HG03575 (cell line): Measurements from ENCODE around the gene MDGA2.

ENCODE experiments used
- ATAC-seq: cut with Tn5 transposase; IDR thresholded peaks from one replicate; pipeline ENCODE4 v1.9.1; 2021; ENCODE audit not compliant: unreplicated experiment, insufficient number of reproducible peaks, low FRiP score; ENCODE audit errors: extremely low read depth

The MDGA2 gene

GRCh38 chr14:47511829-47512228, 163.6 kb downstream of the MDGA2 start:
- ATAC-seq, result no peak

- ATAC-seq, result no peak
These were observed 165.4 kb downstream of the MDGA2 start for GRCh38 chr14:47509957-47510356.

- ATAC-seq, result no peak
These were observed 167.5 kb downstream of the MDGA2 start for GRCh38 chr14:47507861-47508260.

GRCh38 chr14:47500369-47500768, 175.0 kb downstream of the MDGA2 start:
- no peak for ATAC-seq

- no peak for ATAC-seq
These were observed 184.6 kb downstream of the MDGA2 start for GRCh38 chr14:47490766-47491165.

- no peak for ATAC-seq
These were observed 185.1 kb downstream of the MDGA2 start for GRCh38 chr14:47490353-47490752.

DNA sequence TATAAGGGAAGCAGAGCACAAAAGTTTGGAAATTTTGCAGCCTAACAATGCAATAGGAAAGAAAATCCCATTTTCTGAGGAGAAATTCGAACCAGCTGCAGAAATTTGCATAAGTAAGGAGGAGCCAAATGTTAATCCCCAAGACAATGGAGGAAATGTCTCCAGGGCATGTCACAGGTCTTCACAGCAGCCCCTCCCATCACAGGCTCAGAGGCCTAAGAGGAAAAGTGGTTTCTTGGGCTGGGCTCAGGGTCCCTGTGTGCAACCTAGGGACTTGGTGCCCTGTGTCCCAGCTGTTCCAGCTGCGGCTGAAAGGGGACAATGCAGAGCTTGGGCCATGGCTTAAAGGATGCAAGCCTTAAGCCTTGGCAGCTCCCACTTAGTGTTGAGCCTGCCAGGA, 190.0 kb downstream of the MDGA2 start:
- no peak for ATAC-seq

DNA sequence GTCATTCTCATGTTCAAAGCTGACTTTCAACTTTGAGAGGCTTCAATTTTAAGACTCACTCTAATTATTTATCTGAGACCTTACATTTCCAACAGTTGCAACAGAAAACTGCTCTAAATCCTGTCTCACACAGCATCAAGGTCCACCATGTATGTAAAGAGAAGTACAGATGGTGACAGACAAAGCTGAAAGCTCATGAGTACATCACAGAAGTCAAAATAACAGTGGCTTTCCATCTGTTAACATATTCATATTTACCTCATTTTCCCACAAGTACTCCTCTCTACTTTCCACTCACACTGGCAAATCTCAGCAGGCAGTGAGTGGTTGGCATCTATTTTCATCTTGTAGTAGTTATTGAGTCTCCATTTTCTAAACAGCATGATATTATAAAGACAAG, 192.0 kb downstream of the MDGA2 start:
- no peak for ATAC-seq

DNA sequence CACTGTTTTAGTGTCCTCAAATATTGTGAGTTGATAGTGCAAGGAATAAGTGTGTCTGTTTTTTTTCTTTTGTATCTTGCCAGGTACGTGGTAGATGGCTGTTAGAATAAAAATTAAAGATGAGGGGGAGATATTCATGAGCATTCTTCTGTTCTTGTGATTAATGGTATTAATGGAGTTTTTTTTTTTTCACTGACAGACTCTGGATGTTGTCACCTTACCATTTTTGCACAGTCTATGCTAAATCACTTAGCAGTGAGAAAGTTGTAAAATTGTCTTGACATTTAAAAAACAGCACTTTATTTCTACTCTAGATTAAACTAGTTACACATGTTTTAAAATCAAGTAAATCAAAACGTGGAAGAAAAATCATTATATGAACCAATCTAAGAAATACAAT, 204.3 kb downstream of the MDGA2 start:
- ATAC-seq, result no peak

DNA sequence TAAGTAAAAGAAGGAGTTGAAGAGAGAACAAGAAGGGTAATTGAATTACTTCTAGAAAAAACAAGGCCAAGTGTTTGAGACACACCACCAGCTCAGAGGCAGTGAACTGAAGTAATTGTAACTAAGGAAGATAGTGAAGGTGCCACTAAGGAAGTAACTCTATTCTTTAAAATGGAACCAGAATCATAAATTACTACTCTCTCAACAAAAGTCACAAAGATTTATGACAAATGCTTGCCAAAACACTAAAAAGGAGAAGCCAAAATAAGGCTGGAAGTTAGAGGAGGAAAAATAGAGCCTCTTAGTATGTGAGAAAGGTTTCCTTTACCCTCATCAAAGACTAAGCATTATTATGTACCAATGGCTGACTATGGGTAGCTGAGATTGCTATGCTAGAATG, 208.5 kb downstream of the MDGA2 start:
- no peak for ATAC-seq

DNA sequence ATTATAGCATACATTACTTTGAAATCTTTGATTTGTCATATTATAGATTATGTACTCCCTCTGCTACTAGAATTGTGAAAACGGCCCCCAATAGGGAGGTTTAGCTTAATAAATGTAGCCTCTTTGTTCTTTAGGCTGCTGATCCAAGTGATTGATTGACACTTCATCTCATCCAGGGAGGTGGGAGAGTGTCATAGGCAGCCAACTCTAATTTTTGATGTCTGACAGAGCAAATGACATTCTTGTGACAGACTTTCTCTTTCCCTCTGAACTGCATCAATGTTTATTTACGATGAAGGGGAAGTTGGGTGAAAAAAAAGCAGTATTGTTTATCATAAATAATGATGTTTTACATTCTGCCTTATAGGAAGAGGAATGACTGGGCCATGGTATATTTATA, 221.4 kb downstream of the MDGA2 start:
- ATAC-seq, result no peak

- ATAC-seq, result no peak
These were observed 228.3 kb downstream of the MDGA2 start for GRCh38 chr14:47447076-47447475.

DNA sequence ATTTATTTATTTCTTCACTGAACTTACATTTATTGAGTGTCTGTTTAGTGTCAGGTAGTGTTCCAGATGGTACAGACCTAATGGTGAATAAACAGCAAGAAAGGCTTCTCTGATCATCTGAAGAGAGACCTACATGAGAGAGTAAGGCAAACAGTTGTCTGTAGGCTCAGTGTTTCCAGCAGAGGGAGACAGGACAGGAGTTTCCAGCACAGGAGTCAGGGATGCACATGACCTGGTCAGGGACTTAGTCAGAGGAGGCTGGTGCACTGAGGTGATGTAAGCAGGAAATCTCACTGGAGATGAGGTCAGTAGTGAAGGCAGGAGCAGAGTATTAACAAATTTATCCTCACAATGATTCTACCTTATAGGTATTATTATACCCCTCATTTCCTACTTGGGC, 233.2 kb downstream of the MDGA2 start:
- no peak for ATAC-seq

- ATAC-seq, result no peak
These were observed 235.5 kb downstream of the MDGA2 start for GRCh38 chr14:47439953-47440352.

DNA sequence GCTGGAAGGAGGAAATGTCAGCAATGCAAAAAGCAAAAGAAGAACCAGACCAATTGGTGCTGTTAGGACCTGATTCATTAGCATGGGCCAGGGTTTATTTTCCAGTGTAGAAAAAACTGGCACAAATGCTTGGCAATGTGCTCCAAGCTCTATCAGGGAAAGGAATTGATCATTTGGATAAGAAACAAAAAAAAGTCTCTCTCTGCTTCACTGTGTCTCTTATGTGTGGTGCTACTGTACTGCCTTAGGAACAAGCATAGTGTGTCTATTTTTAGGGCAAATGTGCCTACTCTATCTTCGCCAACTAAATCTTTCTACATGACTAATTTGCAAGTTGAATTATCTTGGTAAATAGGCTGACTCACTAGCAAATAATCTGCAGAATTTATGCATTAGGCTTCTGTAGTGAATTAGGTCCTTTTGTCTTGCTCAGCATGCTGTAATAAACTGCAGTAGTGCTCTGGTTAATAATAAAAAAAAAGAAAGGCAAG, 236.7 kb downstream of the MDGA2 start:
- ATAC-seq, result no peak

GRCh38 chr14:47435331-47435965, 240.0 kb downstream of the MDGA2 start:
- ATAC-seq, result no peak

- ATAC-seq, result no peak
These were observed 247.8 kb downstream of the MDGA2 start for GRCh38 chr14:47427629-47428028.

DNA sequence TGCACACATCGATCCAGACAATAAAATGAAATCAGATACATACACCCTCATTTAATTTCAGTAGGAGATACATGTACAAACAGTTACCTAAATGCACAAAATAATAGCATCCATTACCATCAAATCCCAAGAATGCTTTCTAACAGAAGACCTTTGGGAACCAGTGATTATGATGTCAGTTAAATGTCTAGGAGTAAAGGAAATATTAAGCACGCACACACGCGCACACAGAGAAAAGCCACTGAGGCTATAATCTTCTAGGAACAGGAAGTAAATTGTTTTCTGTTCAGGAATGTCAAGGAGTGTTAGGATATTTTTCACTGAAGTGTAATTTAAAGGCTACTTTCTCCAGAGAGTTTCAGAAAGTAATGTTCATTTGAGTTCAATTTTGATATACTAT, 250.1 kb downstream of the MDGA2 start:
- no peak for ATAC-seq

GRCh38 chr14:47422191-47422590, 253.2 kb downstream of the MDGA2 start:
- ATAC-seq, result no peak

DNA sequence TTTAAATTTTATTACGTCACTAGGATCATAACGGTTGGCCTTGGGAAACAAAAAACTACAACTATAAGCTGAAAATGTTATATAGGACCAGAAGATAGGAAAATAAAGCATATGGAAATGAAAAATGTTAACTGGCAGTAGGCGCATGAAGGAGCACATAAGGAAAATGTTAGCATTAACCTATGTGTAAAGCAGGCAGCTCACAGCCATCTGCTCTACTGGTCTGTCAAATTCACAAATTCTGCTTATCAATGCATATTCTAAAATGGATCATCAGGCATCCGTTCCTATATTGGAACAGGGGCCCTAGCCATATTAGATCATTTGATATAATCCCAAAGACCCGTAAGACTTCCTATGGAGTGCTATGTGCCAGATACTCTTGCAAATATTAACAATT, 263.9 kb downstream of the MDGA2 start:
- no peak for ATAC-seq

- no peak for ATAC-seq
These were observed 283.1 kb downstream of the MDGA2 start for GRCh38 chr14:47392326-47392725.
